HPDE6-E6E7 (cell line): ENCODE results near the gene ZFAND2A.
"Not testable (repeated sequence)": the region's sequence is repeated elsewhere in the genome, so short reads cannot be mapped to it uniquely, and the experiment has no call there.

Experiments
- DNase-seq: peaks from one replicate; pipeline ENCODE4 v3.0.0; 2011; ENCODE audit warnings: missing footprints; ENCODE audit errors: extremely low spot score

Gene ZFAND2A

DNA sequence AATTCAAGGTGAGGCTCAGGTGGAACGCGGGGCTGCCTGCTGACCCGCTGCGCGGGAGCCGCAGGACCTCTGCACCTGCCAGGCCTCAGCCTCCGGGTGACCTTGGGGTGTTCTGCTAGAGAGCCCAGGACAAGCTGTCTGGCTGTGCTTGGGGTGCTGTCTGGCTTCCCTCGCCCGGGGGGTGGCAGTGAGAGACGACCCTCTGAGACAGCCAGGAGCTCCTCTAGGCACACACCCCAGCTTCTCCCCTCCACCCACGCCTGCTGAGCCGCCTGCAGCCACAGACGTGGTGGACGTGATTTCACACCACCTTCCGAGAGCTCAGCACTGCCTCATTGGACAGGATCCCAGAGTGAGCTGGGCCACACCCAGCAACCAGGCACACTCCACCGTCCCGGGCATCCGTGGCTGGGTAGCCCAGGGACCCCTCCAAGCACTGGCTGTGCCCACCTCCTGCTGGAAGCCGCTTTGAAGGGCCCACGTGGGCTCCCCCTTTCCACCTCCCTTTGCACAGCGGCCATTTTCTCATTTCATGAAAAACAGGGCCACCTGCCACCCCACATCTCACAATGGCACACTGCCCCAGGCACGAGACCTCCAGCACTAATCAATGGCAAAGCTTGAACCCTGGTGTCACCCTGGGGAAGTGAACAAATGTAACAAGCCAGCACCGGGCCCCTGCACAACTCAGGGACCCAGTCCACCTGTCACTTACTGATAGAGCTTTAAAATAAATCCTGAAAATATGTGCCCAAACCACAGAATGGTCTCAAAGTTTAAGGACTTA is 35.0 kb downstream of the ZFAND2A start:
- DNase-seq = no peak

DNA sequence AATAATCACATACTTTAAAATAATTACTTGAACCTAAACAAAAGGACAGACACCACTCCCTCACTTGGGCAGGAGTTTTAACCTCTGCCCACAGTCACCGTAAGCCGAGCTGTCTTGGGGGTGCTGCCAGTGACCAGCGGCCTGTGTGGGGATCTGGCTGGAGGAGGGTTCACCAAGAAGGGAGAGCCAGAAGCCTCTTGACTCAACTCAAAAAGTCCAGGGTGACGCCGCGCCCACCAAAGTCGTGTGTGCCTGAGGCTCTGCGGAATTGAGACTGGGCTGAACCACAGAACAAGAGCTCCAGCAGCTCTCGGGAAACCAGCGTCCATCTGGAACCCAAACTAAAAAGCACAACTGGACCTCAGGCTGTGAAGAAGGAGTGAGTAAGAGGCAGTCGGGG is 35.8 kb downstream of the ZFAND2A start:
- no peak for DNase-seq

DNA sequence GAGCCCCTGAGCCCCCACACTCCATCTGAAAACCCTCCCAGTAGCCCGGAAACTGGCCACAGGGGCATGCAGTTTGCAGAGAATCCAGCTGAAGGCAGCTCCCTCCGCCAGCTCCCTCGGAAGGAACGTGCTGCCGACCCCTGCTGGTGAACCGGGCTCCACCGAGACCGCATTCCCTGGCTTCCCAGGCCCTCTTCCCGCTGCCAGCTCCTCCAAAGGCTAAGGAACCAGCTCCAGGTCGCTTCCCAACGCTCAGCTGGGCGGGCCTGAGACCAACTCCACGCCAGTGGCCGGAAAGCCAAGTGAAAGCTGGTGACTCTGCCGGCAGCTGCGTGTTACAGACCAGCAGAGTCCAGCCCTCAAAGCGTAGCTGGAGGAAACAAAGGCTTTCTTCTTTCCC is 36.3 kb downstream of the ZFAND2A start:
- DNase-seq = no peak

DNA sequence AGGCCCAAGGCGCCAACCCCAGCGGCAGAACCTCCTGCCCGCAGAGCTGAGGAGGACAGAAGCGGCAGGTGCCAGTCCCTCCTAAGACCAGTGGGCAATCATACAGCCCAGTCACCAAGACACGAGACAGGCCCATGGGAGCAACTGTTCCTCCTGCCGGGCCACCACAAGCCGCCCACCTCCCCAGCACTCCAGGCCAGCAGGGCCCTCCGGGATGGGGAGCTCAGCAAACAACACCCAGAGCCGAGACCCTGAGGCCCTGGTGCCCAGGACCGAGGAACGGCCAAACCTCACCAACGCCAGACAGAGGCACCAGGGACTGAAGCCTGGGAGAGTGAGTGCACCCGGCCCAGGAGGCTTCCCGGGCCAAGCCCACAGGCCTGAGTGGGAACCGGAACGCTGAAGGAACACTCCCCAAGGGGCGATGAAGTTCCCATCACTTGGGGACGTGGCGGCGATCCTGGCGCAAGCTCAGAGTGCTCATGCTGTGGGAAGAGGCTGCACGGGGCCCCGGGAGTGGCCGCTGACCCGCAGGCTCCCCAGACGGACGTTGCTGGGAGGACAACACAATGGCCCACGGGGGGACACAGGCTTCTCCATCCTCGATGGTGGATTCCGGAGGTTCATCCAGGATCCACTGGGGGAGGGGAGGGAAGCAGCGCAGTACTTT is 37.0 kb downstream of the ZFAND2A start:
- DNase-seq = no peak

DNA sequence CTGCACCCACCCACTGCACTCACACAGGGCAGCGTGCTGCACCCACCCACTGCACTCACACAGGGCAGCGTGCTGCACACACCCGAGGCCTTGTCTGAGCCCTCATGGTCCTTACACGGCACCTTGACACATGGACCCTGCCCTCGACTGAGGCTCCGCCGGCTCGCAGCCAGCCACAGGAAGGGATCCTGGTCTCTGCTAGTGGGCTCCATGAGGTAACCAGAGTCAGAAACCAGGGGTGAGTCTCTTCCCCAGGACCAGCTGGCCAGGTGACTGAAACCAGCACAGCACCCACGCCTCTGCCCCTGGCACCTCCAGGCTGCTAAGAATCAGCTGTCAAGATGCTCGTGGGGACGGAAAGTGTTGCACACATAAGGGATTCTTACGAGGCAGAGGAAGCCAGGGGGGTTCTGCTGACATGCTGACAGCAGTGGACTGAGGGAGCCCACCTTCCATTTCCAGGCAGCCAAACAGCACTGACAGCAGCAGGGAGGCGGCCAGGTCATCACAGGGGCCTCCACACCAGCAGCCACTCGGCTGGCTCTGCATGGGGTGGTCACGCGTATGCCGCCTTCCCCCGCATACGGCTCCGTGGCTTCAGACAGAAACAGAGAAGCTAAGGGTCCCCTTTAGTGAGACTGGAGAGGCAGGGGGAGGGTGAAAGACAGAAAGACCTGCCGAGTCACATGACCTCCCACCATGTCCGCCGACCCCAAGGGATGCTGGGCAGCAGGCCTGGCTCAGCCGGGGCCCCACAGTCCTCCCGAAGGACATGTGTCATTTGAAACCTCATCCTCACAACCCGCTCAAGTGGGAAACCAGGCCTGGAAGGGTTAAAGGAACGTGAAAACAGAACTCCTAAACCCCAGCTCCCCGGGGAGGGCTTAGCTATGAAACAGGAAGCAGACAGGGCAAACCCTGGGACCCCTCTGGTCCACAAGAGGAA is 37.8 kb downstream of the ZFAND2A start:
- DNase-seq = no peak

DNA sequence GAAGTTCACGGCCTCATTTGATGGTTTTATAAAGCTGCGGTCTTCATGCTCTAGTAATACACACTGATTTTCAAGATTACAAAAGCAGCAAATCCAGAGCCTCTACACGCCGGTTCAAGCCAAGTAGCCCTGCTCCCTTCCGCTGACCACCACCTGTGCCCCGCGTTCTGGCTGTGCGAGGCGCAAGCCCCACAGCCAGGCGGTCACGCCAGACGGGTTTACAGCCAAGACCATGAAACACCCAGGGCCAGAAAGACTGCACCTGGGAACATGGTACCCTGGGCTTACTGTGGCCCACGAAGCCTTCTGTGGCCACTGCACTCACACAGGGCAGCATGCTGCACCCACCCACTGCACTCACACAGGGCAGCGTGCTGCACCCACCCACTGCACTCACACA is 38.5 kb downstream of the ZFAND2A start:
- DNase-seq = no peak

DNA sequence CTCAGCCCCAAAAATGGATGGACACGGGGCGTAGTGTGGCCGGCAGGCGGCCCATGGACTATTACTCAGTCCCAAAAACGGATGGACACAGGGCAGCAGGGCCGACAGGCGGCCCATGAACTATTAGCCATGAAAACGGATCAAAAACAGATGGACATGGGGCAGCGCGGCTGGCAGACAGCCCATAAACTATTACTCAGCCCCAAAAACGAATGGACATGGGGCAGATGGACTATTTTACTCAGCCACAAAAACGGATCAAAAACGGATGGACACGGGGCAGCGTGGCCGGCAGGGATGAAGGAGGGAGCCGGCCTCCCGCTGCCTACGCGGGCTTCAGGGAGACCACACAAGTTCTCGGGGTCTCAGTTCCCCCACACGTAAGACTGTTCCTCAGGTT is 39.2 kb downstream of the ZFAND2A start:
- no peak for DNase-seq

DNA sequence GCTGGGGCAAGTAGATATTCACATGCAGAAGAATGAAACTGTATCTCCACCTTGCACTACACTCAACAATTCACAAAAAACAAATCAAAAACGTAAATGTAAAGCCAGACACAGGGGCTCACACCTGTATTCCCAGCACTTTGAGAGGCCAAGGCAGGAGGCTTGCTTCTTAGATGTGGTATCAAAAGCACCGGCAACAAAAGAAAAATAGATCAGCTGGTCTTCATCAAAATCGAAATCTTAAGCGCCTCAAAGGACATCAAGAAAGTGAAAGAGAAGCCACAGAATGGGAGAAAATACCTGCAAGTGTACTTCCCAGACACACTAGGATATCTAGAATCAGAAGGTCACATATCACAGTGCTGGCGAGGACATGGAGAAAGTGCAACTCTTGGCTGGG is 40.8 kb downstream of the ZFAND2A start:
- no peak for DNase-seq

DNA sequence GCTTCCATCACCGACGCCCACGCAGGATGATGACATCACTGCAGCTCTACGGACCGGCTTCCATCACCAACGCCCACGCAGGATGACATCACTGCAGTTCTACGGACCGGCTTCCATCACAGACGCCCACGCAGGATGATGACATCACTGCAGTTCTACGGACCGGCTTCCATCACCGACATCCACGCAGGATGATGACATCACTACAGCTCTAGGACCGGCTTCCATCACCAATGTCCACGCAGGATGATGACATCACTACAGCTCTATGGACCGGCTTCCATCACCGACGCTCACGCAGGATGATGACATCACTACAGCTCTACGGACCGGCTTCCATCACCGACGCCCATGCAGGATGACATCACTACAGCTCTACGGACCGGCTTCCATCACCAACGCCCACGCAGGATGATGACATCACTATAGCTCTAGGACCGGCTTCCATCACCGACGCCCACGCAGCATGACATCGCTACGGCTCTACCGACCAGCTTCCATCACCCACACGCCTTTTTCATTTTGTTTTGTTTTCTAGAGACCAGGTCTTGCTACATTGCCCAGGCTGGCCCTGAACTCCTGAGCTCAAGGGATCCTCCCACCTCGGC is 42.6 kb downstream of the ZFAND2A start:
- DNase-seq = no peak

DNA sequence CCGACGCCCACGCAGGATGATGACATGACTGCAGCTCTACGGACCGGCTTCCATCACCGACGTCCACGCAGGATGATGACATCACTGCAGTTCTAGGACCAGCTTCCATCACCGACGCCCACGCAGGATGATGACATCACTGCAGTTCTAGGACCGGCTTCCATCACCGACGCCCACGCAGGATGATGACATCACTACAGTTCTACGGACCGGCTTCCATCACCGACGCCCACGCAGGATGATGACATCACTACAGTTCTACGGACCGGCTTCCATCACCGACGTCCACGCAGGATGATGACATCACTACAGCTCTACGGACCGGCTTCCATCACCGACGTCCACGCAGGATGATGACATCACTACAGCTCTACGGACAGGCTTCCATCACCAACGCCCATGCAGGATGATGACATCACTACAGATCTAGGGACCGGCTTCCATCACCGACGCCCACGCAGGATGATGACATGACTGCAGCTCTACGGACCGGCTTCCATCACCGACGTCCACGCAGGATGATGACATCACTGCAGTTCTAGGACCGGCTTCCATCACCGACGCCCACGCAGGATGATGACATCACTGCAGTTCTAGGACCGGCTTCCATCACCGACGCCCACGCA is 43.5 kb downstream of the ZFAND2A start:
- not testable (repeated sequence) for DNase-seq

DNA sequence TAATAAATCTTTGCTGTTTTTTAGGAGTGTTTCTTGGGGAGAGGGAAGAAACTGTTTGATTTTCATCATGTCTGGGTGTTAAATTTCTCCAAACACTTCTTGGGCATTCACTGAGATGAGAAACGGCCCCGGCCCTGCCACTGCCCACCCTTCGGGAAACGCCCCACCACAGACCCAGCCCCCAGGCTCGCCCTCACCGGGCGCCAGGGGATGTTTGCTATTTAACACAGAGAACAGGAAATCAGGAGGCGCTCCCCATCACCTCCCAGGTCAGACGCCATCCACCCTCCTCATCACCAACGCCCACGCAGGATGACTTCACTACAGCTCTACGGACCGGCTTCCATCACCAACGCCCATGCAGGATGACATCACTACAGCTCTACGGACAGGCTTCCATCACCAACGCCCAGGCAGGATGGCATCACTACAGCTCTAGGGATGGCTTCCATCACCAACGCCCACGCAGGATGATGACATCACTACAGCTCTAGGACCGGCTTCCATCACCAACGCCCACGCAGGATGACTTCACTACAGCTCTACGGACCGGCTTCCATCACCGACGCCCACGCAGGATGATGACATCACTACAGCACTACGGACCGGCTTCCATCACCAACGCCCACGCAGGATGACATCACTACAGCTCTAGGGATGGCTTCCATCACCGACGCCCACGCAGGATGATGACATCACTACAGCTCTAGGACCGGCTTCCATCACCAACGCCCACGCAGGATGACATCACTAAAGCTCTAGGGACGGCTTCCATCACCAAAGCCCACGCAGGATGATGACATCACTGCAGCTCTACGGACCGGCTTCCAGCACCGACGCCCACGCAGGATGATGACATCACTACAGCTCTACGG is 44.6 kb downstream of the ZFAND2A start:
- DNase-seq = not testable (repeated sequence)

DNA sequence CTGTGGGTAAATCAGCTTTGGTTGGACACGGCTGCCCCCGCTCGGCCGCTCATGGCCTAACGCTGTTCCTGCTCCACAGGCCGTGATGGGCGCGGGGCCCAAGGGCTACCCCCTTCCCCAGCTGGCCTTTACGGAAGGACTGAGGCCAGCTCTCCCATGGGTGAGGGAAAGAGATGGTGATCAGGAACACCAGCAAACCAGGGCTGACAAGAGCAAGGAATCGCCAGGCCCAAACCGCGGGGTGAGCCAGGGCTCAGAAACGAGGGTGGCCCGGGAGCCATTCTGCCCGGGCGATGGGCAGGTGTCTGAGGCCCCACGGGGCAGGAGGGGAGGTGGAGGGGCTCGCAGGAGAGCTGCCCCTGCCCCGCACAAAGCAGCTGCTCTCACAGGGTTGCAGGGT is 45.5 kb downstream of the ZFAND2A start:
- DNase-seq = no peak

DNA sequence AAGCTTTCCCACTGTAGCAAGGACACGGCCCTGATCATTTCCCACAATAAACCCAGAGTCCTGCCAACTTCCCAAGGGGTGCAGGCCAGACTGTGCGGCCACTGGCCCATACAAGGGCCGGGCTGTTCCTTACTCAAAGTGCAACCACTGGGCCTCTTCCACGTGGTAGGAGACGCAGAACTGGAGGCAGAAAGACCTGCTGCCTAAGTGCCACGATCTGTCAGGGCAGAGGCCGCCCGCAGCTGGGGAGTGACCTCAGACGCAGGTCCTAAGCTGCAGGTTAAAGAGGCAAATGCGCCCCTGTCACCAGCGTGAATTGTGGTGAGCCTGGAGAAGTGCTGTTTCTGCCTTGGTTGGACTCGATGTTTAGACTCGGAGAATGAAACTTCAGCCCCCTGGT is 45.9 kb downstream of the ZFAND2A start:
- no peak for DNase-seq

DNA sequence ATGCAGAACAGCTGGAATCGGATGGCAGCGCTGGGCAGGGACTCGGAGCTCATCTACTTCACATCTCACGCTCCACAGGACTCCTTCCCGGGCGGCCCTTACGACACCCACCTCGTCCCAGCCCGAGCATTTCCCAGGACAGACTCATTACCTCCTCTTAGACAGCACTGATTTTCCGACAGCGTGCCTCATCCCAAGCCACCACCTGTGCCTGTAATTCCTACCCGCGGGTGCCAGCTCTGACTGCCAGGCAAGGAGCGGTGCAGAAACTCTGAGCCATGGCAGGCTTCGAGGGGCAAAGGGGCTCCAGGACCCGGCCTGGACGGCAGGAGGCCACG is 46.5 kb downstream of the ZFAND2A start:
- DNase-seq = no peak

DNA sequence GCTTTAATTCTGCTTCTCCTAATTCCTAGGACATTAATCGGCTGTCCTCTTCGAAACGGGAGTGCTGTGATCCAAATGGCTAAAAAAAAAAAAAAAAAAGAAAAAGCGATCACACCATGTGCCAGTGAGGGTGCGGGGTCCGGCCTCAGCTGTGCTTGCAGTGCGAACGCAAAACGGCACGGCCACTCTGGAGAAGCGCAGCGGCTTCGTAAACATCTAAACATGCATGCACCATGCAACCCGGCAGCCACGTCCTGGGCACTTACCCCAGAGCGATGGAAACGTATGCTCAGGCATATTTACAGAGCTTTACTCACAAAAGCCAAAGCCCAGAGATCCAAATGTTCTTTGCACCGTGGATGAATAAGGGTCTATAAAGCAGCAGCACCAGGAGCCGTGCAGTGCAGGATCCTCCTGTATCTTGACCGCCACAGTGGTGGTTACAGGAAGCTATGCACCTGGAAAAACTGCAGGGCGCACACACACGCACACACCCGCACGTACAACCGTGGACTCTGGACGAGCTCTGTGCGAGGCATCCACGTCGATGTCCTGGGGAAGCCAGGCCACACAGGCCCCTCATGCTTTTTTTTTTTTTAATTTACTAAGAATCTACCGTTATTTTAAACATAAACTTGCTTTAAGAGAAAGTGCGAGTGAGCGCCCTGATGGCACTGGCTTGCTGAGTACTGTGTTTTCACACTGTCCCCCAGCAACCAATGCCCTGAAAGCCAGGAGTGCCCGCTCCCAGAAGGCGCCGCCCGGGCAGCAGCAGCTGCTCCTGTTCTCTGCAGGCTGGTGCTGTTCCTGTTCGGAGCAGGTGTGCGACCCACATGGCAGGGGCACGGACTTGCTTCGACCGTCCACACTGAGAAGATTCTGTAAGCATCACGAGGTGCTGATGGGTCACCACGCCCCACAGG is 47.1 kb downstream of the ZFAND2A start:
- no peak for DNase-seq

DNA sequence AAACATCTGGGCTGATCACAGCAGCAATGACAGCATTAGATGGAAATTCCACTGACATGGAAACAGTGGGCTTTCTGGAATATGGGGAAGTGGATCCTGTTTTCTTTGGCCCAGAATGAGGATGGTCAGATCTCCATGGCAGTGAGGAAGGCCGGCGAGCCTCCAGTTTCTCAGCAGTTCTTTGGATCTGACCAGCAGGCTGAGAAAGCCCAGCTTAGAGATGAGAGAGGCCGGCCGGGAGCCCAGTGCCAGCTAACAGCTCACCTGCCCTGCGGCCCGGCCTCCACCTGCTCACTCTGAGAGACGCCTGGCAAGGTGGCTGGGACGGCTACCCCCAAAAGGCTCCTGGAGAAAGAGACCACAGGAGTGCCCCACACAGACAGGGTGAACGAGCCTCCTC is 47.9 kb downstream of the ZFAND2A start:
- DNase-seq = no peak

DNA sequence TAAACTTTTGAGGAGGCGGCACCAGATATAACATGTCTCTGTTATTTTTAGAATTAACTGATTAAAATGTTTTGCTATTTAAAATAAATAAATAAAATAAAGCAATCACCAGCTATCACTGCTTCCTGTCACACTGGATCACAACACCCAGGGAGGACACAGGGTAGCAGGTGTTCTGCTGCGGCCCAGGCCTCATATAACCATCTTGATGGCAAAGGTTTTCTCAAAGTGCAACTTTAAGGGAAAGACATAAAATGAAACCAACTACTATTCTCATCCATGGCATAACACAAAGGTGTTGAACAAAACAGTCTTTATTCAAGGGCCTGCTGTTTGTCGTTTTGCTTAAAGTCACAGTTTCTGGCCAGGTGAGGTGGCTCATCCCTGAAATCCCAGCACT is 48.8 kb downstream of the ZFAND2A start:
- no peak for DNase-seq

DNA sequence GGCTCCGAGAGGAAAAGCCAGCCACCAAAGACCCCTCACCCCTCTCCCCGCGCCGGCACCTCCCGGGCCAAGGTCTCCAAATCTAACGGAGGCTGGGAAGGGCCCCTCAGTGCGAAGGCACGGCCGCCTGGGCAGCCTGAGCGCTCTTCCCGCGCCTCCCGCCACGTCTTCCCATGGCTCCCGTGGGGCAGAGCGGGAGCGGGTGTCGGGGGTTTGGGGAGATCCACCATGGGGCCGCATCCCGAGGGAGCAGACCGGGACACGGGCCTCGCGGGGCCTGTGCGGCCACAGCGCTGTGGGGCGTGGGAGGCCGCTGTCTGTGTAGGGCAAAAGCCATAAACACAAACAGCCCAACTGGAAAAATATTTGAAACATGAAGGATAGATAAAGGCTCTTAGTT is 49.6 kb downstream of the ZFAND2A start:
- no peak for DNase-seq

DNA sequence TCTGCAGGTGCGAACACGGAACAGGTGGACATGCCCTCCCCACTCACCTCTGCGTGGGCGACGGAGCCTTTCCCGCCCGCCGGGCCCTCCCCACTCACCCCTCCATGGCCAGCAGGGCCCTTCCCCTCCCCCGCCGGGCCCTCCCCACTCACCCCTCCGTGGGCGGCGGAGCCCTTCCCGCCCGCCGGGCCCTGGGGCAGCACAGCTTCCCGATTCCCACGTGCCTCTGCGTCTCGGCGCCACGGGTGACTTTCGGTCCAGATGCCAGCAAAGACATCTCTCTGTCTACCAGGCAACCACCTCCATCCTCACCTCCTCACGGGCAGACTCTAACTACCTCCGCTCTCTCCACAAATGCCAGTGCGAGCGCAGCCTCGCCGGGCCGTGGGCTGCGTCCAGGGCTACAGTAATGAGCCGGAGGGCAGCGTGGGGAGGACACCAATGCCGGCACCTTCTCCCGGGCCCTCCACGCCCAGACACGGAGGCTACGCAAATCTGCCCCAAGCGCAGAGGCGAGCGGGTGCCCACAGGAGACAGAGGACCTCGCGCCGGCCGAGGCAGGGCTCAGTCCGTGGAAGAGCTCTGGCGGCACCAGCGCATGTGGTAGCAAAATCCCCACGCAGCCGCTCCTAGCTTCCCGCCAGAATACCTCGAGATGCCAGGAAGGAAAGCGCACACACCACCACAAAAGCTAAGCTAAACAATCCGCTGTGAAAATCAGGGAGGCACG is 50.2 kb downstream of the ZFAND2A start:
- no peak for DNase-seq
